GM12865 (cell line): ENCODE data around the gene CEP112.

ENCODE experiments used
- DNase-seq: peaks from one replicate; pipeline ENCODE4 v3.0.0; 2010; ENCODE audit warnings: low read depth
- H3K4me3 ChIP-seq: 2 replicates; pipeline ENCODE4 v1.5.1; 2011; ENCODE audit warnings: mild to moderate bottlenecking, low read depth, low read length, control low read depth
- CTCF ChIP-seq: IDR thresholded peaks from 2 replicates; pipeline ENCODE4 v1.5.1; 2011; ENCODE audit warnings: low read length, control low read depth, low read depth, inconsistent platforms; ENCODE audit not compliant: insufficient read depth; ENCODE audit errors: missing control alignments

CEP112 gene

GRCh38 chr17:66221755-66222530, 30.0 kb upstream of the CEP112 start:
- DNase-seq: no peak
- H3K4me3 ChIP-seq: no peak overlapping the region
- TF ChIP-seq CTCF: no peak

- no peak overlapping the region for H3K4me3 ChIP-seq
- no peak for DNase-seq
- no peak for TF ChIP-seq CTCF
Measured at GRCh38 chr17:66221343-66221742, 29.4 kb upstream of the CEP112 start.

DNA sequence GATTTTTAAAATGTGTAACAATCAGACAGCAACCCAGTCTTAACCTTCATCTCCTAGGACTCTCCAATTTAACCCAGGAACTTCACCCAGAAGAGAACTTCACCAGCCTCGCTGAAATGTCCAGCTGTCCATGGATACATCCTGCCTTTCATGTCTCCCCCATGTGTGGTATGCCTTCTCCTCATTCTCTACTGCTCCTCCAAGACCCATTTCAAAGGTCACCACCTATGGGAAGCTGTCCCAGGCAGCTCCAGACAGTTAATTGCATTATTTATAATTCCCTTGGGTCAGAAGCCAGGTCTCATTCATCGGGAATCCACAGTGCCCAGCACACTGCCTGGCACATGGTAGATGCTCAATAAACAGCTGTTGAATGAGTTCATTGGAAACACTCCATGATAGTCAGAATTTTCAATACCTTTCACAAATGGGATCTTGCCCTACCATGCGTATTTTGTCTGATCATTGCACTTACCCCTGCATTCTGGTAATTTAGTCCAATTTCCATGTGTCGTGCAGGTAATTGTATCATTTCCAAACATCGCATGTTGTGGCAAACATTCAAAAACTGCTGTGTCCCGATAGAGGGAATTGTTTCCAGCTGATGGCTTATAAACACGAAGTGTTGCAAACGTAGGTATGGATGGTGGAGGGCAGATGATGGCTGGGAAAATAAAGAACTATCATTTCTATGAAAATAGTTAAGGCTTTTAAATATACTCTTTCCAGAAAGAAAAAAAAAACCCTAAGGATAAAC, 28.3 kb upstream of the CEP112 start:
- H3K4me3 ChIP-seq: no peak overlapping the region
- no peak for TF ChIP-seq CTCF

GRCh38 chr17:66215529-66215911, 23.6 kb upstream of the CEP112 start:
- DNase-seq: no peak
- H3K4me3 ChIP-seq: no peak overlapping the region

More for the DNA sequence above, 28.3 kb upstream of the CEP112 start:
- DNase-seq: no peak

DNA sequence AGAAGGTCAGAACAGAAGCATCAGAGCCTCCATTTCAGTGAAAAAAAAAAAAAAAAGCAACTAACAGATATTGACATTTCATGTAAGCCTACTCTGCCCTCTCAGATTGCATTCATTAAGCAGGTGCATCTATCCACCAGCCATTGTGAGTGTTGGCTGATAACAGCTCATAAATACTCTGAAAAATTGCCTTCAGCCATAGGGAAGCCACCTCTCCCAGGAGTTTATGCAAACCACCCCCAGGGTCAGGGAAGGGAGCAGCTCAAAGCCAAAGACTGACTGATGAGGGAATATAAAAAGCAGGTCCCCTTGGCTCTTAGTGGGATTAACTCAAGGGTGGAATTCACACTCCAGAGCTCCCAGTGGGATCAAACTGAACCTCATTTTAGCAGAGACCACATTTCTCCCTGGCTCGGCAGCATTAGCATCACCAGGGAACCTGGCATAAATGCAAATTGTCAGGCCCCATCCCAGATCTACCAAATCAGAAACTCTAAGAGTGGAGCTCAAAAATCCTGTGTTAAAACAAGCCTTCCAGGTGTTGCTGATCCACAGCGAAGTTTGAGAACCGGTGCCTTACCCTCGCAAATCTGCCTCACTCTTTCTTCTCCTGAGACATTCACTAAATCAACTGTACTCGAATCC, 23.1 kb upstream of the CEP112 start:
- DNase-seq: no peak
- no peak for TF ChIP-seq CTCF

More at GRCh38 chr17:66215529-66215911, 23.6 kb upstream of the CEP112 start:
- no peak for TF ChIP-seq CTCF

GRCh38 chr17:66211047-66211810, 19.3 kb upstream of the CEP112 start:
- DNase-seq: no peak
- no peak overlapping the region for H3K4me3 ChIP-seq
- no peak for TF ChIP-seq CTCF

More for the DNA sequence above, 23.1 kb upstream of the CEP112 start:
- H3K4me3 ChIP-seq: no peak overlapping the region
